HepG2 (cell line): ENCODE data around the gene TEKTIP1. TPM values are rescaled to one million over a fixed set of nuclear protein-coding genes. Genes with fewer than 3 reads are reported as not detected.

Experiments used
- ATAD3A ChIP-seq: sonication (generic); formaldehyde crosslinking; IDR thresholded peaks from 2 replicates; pipeline ENCODE4 v1.4.0; 2020; ENCODE audit warnings: missing genetic modification reagents
- ATF4 ChIP-seq, 2 experiments: fragments of 450-650 bp in 1 of 2; sonication (generic) in 1 of 2; formaldehyde crosslinking; IDR thresholded peaks; 2 replicates each; pipeline versions ENCODE4 v1.5.0 to v1.8.0; 2020 to 2022; ENCODE audit warnings: mild to moderate bottlenecking in 1 of 2, missing genetic modification reagents in 1 of 2
- E2F5 ChIP-seq: sonication (generic); formaldehyde crosslinking; conservative IDR thresholded peaks from 2 replicates; pipeline ENCODE4 v1.4.0; 2020; ENCODE audit warnings: missing genetic modification reagents
- ELF1 ChIP-seq: sonication (generic); formaldehyde crosslinking; IDR thresholded peaks from 2 replicates; pipeline ENCODE4 v1.4.0; 2020; ENCODE audit warnings: missing genetic modification reagents
- HOXD1 ChIP-seq: sonication (generic); formaldehyde crosslinking; IDR thresholded peaks from 2 replicates; pipeline ENCODE4 v1.5.0; 2020; ENCODE audit warnings: missing genetic modification reagents
- KAT7 ChIP-seq: IDR thresholded peaks from 2 replicates; pipeline ENCODE4 v1.6.1; 2018; ENCODE audit warnings: borderline replicate concordance, missing compliant biosample characterization
- NR2F1 ChIP-seq, 2 experiments: fragments of 450-650 bp in 1 of 2; formaldehyde crosslinking in 1 of 2; IDR thresholded peaks; 2 replicates each; pipeline versions ENCODE4 v1.5.0 to v1.6.1; 2016 to 2020; ENCODE audit warnings: mild to moderate bottlenecking in 1 of 2, missing compliant biosample characterization in 1 of 2, missing genetic modification reagents in 1 of 2, moderate library complexity in 1 of 2
- PCBP1 ChIP-seq: fragments of 200-400 bp; formaldehyde crosslinking; IDR thresholded peaks from 2 replicates; pipeline ENCODE4 v1.6.1; 2017; ENCODE audit warnings: mild to moderate bottlenecking, low read depth, low read length, borderline replicate concordance
- RERE ChIP-seq: IDR thresholded peaks from 2 replicates; pipeline ENCODE4 v1.6.1; 2016; ENCODE audit warnings: low read depth, missing genetic modification reagents, missing compliant biosample characterization
- SPEN ChIP-seq: sonication (generic); formaldehyde crosslinking; IDR thresholded peaks from 2 replicates; pipeline ENCODE4 v1.5.1; 2020; ENCODE audit warnings: low read depth, mild to moderate bottlenecking, missing genetic modification reagents
- TEAD3 ChIP-seq: optimal IDR thresholded peaks from 2 replicates; pipeline ENCODE3; 2016; ENCODE audit warnings: borderline replicate concordance
- TP53 ChIP-seq: sonication (generic); formaldehyde crosslinking; conservative IDR thresholded peaks from 2 replicates; pipeline ENCODE4 v1.4.0; 2020; ENCODE audit warnings: missing genetic modification reagents
- ZBTB26 ChIP-seq: IDR thresholded peaks from 2 replicates; pipeline ENCODE4 v1.6.1; 2016; ENCODE audit warnings: missing compliant biosample characterization, missing genetic modification reagents, borderline replicate concordance
- ZFP1 ChIP-seq: IDR thresholded peaks from 2 replicates; pipeline ENCODE4 v1.6.1; 2016
- ZNF281 ChIP-seq: sonication (generic); formaldehyde crosslinking; IDR thresholded peaks from 2 replicates; pipeline ENCODE4 v1.4.0; 2020; ENCODE audit warnings: missing genetic modification reagents, borderline replicate concordance
- ZNF3 ChIP-seq: IDR thresholded peaks from 2 replicates; pipeline ENCODE4 v1.7.0; 2017; ENCODE audit warnings: inconsistent platforms
- ZNF446 ChIP-seq: sonication (generic); formaldehyde crosslinking; IDR thresholded peaks from 2 replicates; pipeline ENCODE4 v1.5.0; 2020; ENCODE audit warnings: mild to moderate bottlenecking, missing genetic modification reagents
- ZNF550 ChIP-seq: sonication (generic); formaldehyde crosslinking; IDR thresholded peaks from 2 replicates; pipeline ENCODE4 v1.4.0; 2020; ENCODE audit warnings: mild to moderate bottlenecking, missing genetic modification reagents, borderline replicate concordance
- ZNF572 ChIP-seq: sonication (generic); formaldehyde crosslinking; IDR thresholded peaks from 2 replicates; pipeline ENCODE4 v1.5.1; 2020; ENCODE audit warnings: mild to moderate bottlenecking, missing genetic modification reagents
- polyA plus RNA-seq, 8 experiments: library from polyadenylated mRNA; depleted of rRNA in 3 of 8; stranded (reverse) in 7 of 8; unstranded in 1 of 8; fragments of >200 nt; fragmentation: Illumina TruSeq in 4 of 8; extraction: Trizol in 4 of 8; gene quantifications; 2 replicates each; pipeline versions ENCODE4 v1.2.1 to v1.2.3, GENCODE V29; 2011 to 2016; ENCODE audit warnings: low read depth in 4 of 8, missing spikeins in 1 of 8, mixed read lengths in 1 of 8; ENCODE audit not compliant: insufficient read depth in 1 of 8
- total RNA-seq, 5 experiments: library from RNA; depleted of rRNA; stranded (reverse); fragments of >200 nt; fragmentation: Illumina TruSeq; extraction: Trizol; gene quantifications; 2 replicates each; pipeline ENCODE4 v1.2.3, GENCODE V29; 2016; ENCODE audit warnings: low read depth in 1 of 5

The TEKTIP1 gene
- total and polyA plus RNA-seq, 2 of the 13 experiments (the other 11 are each of a cell fraction or from before 2014, with no cell fraction given), result not detected

GRCh38 chr19:3556978-3557460 lies 18.0 kb downstream of the TEKTIP1 start (continued):
- no peak for TF ChIP-seq RERE (CRISPR knock-in tag)
- TF ChIP-seq PCBP1, result no peak
- no peak for TF ChIP-seq SPEN (CRISPR knock-in tag)
- TF ChIP-seq KAT7 (CRISPR knock-in tag), result no peak
- no peak for TF ChIP-seq ATAD3A (CRISPR knock-in tag)
- TF ChIP-seq ELF1 (CRISPR knock-in tag), result no peak
- no peak for TF ChIP-seq TP53 (CRISPR knock-in tag)
- TF ChIP-seq ZNF572 (CRISPR knock-in tag), result no peak
- TF ChIP-seq ZNF3 (CRISPR knock-in tag), result no peak
- no peak for TF ChIP-seq ZNF281 (CRISPR knock-in tag)
- TF ChIP-seq ZNF446, result no peak
- TF ChIP-seq NR2F1 (CRISPR knock-in tag; IDR thresholded peaks at IDR 0.05), result no peak
- TF ChIP-seq E2F5, result no peak
- no peak for TF ChIP-seq ZFP1 (CRISPR knock-in tag)
- no peak for TF ChIP-seq ZBTB26 (CRISPR knock-in tag)
- 0 out of 2 replicates have a peak, but pooled peaks have one; percentile 24 for TF ChIP-seq ZNF550 (CRISPR knock-in tag)
- peak; percentile 4 for TF ChIP-seq TEAD3 (CRISPR knock-in tag)
- TF ChIP-seq HOXD1, result peak; percentile 55; the same call in 1 of the 2 replicates
- no peak for TF ChIP-seq ATF4 (CRISPR knock-in tag; IDR thresholded peaks at IDR 0.05)
